Measurements from ENCODE around the gene PDLIM5. TPM values are rescaled to one million over a fixed set of nuclear protein-coding genes. Genes with fewer than 3 reads are reported as not detected.

PDLIM5 gene
- total and polyA plus RNA-seq, 2 of the 8 experiments (the other 6 are each of a cell fraction or from before 2014, with no cell fraction given): 37.3 to 62.1 TPM

- Histone ChIP-seq H2BK12ac (ENCODE audit: low read depth, low read length) (no peak overlapping the region), H2BK5ac (ENCODE audit: low read depth, low read length) (no peak overlapping the region), H4K8ac (ENCODE audit: extremely low read depth, insufficient read depth, low read length) (no peak overlapping the region), H2BK120ac (replicated peaks; ENCODE audit: low read depth, low read length) (no peak overlapping the region), H3K9me3 (ENCODE audit: insufficient read depth in 2 of 2, low read depth in 1 of 2, low read length in 1 of 2) (no peaks in the 10 kb centered on the region), H2AFZ (ENCODE audit: low read length) (no peak overlapping the region), H3K27me3 (replicated peaks in 1 of 4; ENCODE audit: control insufficient read depth in 3 of 4, extremely low read depth in 1 of 4, insufficient read depth in 3 of 4, low read length in 3 of 4) (no peaks in the 10 kb centered on the region), H3K79me2 (ENCODE audit: control insufficient read depth in 1 of 2, insufficient read depth in 2 of 2, low read length in 2 of 2) (no peaks in the 10 kb centered on the region), H3K56ac (replicated peaks; ENCODE audit: insufficient read length, low read depth, low read length) (no peak overlapping the region), H3K27ac (ENCODE audit: low read depth, low read length) (no peak overlapping the region), H3K23ac (ENCODE audit: insufficient read length) (no peak overlapping the region), H3K18ac (ENCODE audit: extremely low read depth, low read length) (no peak overlapping the region), H2AK5ac (ENCODE audit: low read depth, low read length) (no peak overlapping the region), H3K4me2 (ENCODE audit: insufficient read depth in 1 of 2, low read depth in 2 of 2, low read length in 2 of 2) (no peak overlapping the region), H3K79me1 (ENCODE audit: low read depth, low read length) (no peaks in the 10 kb centered on the region), H3K36me3 (ENCODE audit: control insufficient read depth in 2 of 4, insufficient read depth in 4 of 4, low read length in 3 of 4) (no peaks in the 10 kb centered on the region), H3K23me2 (ENCODE audit: low read depth, low read length) (no peaks in the 10 kb centered on the region), H2BK20ac (ENCODE audit: low read length) (no peak overlapping the region), H4K91ac (replicated peaks; ENCODE audit: insufficient read length, low read length) (no peak overlapping the region), H3K4me3 (ENCODE audit: extremely low read depth in 1 of 4, insufficient read depth in 2 of 4, low read depth in 3 of 4, low read length in 4 of 4) (no peak overlapping the region), H3K4me1 (replicated peaks in 1 of 4; ENCODE audit: control insufficient read depth in 3 of 4, insufficient read depth in 4 of 4, low read length in 3 of 4) (no peaks in the 10 kb centered on the region), H3K4ac (replicated peaks; ENCODE audit: insufficient read length, low read depth, low read length) (no peak overlapping the region), H4K20me1 (replicated peaks in 1 of 2; ENCODE audit: control insufficient read depth in 1 of 2, insufficient read depth in 2 of 2, low read length in 2 of 2) (no peaks in the 10 kb centered on the region), H2BK15ac (ENCODE audit: low read length) (no peak overlapping the region), H4K5ac (ENCODE audit: insufficient read length, low read depth, low read length) (no peak overlapping the region), H3K14ac (ENCODE audit: insufficient read length) (no peak overlapping the region), H3K9ac (replicated peaks in 1 of 4; ENCODE audit: extremely low read depth in 1 of 4, low read depth in 3 of 4, low read length in 3 of 4) (no peak overlapping the region)
- ChIA-PET CTCF (ENCODE audit: partially characterized antibody) (interaction anchor here (1.6 kb wide), 1 partner anchor 46 kb away, joined by 3 read pairs; no protein-coding TSS in a partner anchor), POLR2A (ENCODE audit: partially characterized antibody) (no interaction called here)
- DNase-seq (ENCODE audit: low read depth in 1 of 2, low spot score in 2 of 2) (no peak), FAIRE-seq (no peak)
- WGBS, 2 experiments (ENCODE audit: extremely low coverage in 1 of 2, insufficient coverage in 1 of 2, insufficient read length in 1 of 2, insufficient replicate concordance in 2 of 2, low coverage in 1 of 2, low lambda C conversion rate in 2 of 2, missing lambda C conversion rate in 1 of 2): 91% methylated on average over 5 of the region's 5 CpGs; no CpG with 5 or more reads in 1 of the 2 experiments
- TF ChIP-seq BCL11A (IDR thresholded peaks at IDR 0.05; ENCODE audit: low read depth in 2 of 2, low read length in 2 of 2): no peak
- no peak for TF ChIP-seq PHF8 (conservative IDR thresholded peaks at IDR 0.05; ENCODE audit: low read depth, low read length)
- no peak for TF ChIP-seq CBX8 (IDR thresholded peaks at IDR 0.05; ENCODE audit: borderline replicate concordance, low read depth, low read length)
- no peak for TF ChIP-seq SP1 (IDR thresholded peaks at IDR 0.05; ENCODE audit: low read depth, low read length)
Measured at GRCh38 chr4:94686086-94686485, 234.3 kb downstream of the PDLIM5 start.

All from H1 (cell line).